Kidney glomerular epithelial cell (primary cell): Measurements from ENCODE around the gene ADARB2.
"Not testable (repeated sequence)": the region's sequence is repeated elsewhere in the genome, so short reads cannot be mapped to it uniquely, and the experiment has no call there.

Experiments used
- DNase-seq: peaks from one replicate; lab custom pipeline; 2025; lab: John Stamatoyannopoulos, UW

The ADARB2 gene

GRCh38 chr10:1227510-1228402 lies 509.6 kb downstream of the ADARB2 start:
- no peak for DNase-seq

- DNase-seq, result not testable (repeated sequence)
These were observed 510.4 kb downstream of the ADARB2 start for GRCh38 chr10:1226907-1227306.

GRCh38 chr10:1219874-1220273 lies 517.5 kb downstream of the ADARB2 start:
- DNase-seq, result not testable (repeated sequence)

GRCh38 chr10:1217661-1218060 lies 519.7 kb downstream of the ADARB2 start:
- DNase-seq, result no peak

- no peak for DNase-seq
These were observed 520.1 kb downstream of the ADARB2 start for GRCh38 chr10:1217237-1217587.

- no peak for DNase-seq
These were observed 520.6 kb downstream of the ADARB2 start for GRCh38 chr10:1216574-1217236.

- no peak for DNase-seq
These were observed 521.3 kb downstream of the ADARB2 start for GRCh38 chr10:1215862-1216573.

GRCh38 chr10:1214882-1215540 lies 522.3 kb downstream of the ADARB2 start:
- no peak for DNase-seq

- DNase-seq, result no peak
These were observed 523.2 kb downstream of the ADARB2 start for GRCh38 chr10:1214071-1214675.

- DNase-seq, result no peak
These were observed 523.9 kb downstream of the ADARB2 start for GRCh38 chr10:1213252-1214070.

GRCh38 chr10:1212571-1213141 lies 524.7 kb downstream of the ADARB2 start:
- DNase-seq, result no peak

- no peak for DNase-seq
These were observed 525.3 kb downstream of the ADARB2 start for GRCh38 chr10:1211844-1212570.

GRCh38 chr10:1210667-1211066 lies 526.7 kb downstream of the ADARB2 start:
- no peak for DNase-seq

- no peak for DNase-seq
These were observed 527.9 kb downstream of the ADARB2 start for GRCh38 chr10:1209355-1209979.

- DNase-seq, result no peak
These were observed 528.7 kb downstream of the ADARB2 start for GRCh38 chr10:1208366-1209311.

GRCh38 chr10:1206601-1207000 lies 530.7 kb downstream of the ADARB2 start:
- no peak for DNase-seq

- DNase-seq, result no peak
These were observed 531.2 kb downstream of the ADARB2 start for GRCh38 chr10:1206101-1206500.

GRCh38 chr10:1205450-1206030 lies 531.8 kb downstream of the ADARB2 start:
- DNase-seq, result no peak
